OCI-LY3 (cell line): Measurements from ENCODE around the gene P2RX4.

ENCODE experiments used
- H2AFZ ChIP-seq: fragments of 200-600, 300-600 bp; shearing (Covaris generic); 2 replicates; pipeline ENCODE4 v1.6.0; 2014; ENCODE audit warnings: antibody characterized with exemption, low read depth, low read length
- H3K27ac ChIP-seq: fragments of 200-600, 300-600 bp; sonication (generic); 2 replicates; pipeline ENCODE4 v1.5.1; 2014; ENCODE audit warnings: mild to moderate bottlenecking, low read length, moderate library complexity, mixed read lengths
- H3K27me3 ChIP-seq: fragments of 200-600, 300-600 bp; sonication (generic); 2 replicates; pipeline ENCODE4 v1.6.1; 2014; ENCODE audit warnings: low read depth, low read length, mixed read lengths
- H3K36me3 ChIP-seq: fragments of 200-600, 300-600 bp; sonication (generic); replicated peaks from 2 replicates; pipeline ENCODE3; 2014; ENCODE audit warnings: low read depth, low read length, mixed read lengths
- H3K4me1 ChIP-seq: fragments of 300-600, 200-600 bp; sonication (generic); 2 replicates; pipeline ENCODE4 v1.6.1; 2014; ENCODE audit warnings: low read length, mixed read lengths
- H3K4me2 ChIP-seq: fragments of 200-600, 300-600 bp; sonication (generic); 2 replicates; pipeline ENCODE4 v1.6.1; 2014; ENCODE audit warnings: low read length, mixed read lengths
- H3K4me3 ChIP-seq: fragments of 300-600, 200-600 bp; sonication (generic); 2 replicates; pipeline ENCODE4 v1.5.1; 2014; ENCODE audit warnings: antibody characterized with exemption, mild to moderate bottlenecking, low read length, moderate library complexity
- H3K79me2 ChIP-seq: fragments of 300-600, 200-600 bp; shearing (Covaris generic); 2 replicates; pipeline ENCODE4 v1.6.1; 2014; ENCODE audit warnings: mild to moderate bottlenecking, low read length, mixed read lengths
- H3K9ac ChIP-seq: fragments of 300-600, 200-600 bp; shearing (Covaris generic); 2 replicates; pipeline ENCODE4 v1.6.0; 2014; ENCODE audit warnings: mild to moderate bottlenecking, low read length, moderate library complexity
- H3K9me3 ChIP-seq: fragments of 200-600, 300-600 bp; shearing (Covaris generic); 2 replicates; pipeline ENCODE4 v1.6.1; 2014; ENCODE audit warnings: low read length, mixed read lengths; ENCODE audit not compliant: insufficient read depth
- H4K20me1 ChIP-seq: fragments of 200-600, 300-600 bp; sonication (generic); 2 replicates; pipeline ENCODE4 v1.6.1; 2016; ENCODE audit warnings: low read length, mixed read lengths; ENCODE audit not compliant: insufficient read depth
- CTCF ChIP-seq: fragments of 200-600, 300-600 bp; sonication (generic); IDR thresholded peaks from 2 replicates; pipeline ENCODE4 v1.5.1; 2014; ENCODE audit warnings: antibody characterized with exemption, low read length, low read depth
- EZH2phosphoT487 ChIP-seq: fragments of 200-600 bp; shearing (Covaris generic); IDR thresholded peaks from 2 replicates; pipeline ENCODE4 v1.6.1; 2018; ENCODE audit warnings: antibody characterized with exemption, mixed run types, low read depth

The P2RX4 gene

GRCh38 chr12:121237415-121237814 lies 27.5 kb downstream of the P2RX4 start:
- no peak for TF ChIP-seq CTCF
- no peak for TF ChIP-seq EZH2phosphoT487

GRCh38 chr12:121238086-121238485 lies 28.2 kb downstream of the P2RX4 start:
- Histone ChIP-seq H3K9ac (no peak overlapping the region), H4K20me1 (no peaks in the 10 kb centered on the region), H3K27ac (no peak overlapping the region), H3K27me3 (no peaks in the 10 kb centered on the region), H3K4me2 (no peak overlapping the region), H2AFZ (no peak overlapping the region), H3K9me3 (no peaks in the 10 kb centered on the region), H3K36me3 (peaks cover 3% of the 10 kb centered on the region), H3K4me3 (no peak overlapping the region), H3K79me2 (no peaks in the 10 kb centered on the region), H3K4me1 (no peaks in the 10 kb centered on the region)
- TF ChIP-seq EZH2phosphoT487 (no peak), CTCF (no peak)

More at GRCh38 chr12:121237415-121237814, 27.5 kb downstream of the P2RX4 start:
- H3K27me3 ChIP-seq = no peaks in the 10 kb centered on the region
- H3K36me3 ChIP-seq = peaks cover 3% of the 10 kb centered on the region
- no peak overlapping the region for H2AFZ ChIP-seq
- H3K4me3 ChIP-seq = no peak overlapping the region
- H3K79me2 ChIP-seq = no peaks in the 10 kb centered on the region
- H3K4me2 ChIP-seq = no peak overlapping the region
- H3K27ac ChIP-seq = no peak overlapping the region
- no peaks in the 10 kb centered on the region for H4K20me1 ChIP-seq
- H3K9ac ChIP-seq = no peak overlapping the region
- no peaks in the 10 kb centered on the region for H3K9me3 ChIP-seq
- H3K4me1 ChIP-seq = no peaks in the 10 kb centered on the region

- TF ChIP-seq CTCF = no peak
- no peak for TF ChIP-seq EZH2phosphoT487
- H2AFZ ChIP-seq = no peak overlapping the region
- H4K20me1 ChIP-seq = no peaks in the 10 kb centered on the region
- H3K79me2 ChIP-seq = no peaks in the 10 kb centered on the region
- no peaks in the 10 kb centered on the region for H3K4me1 ChIP-seq
- H3K9me3 ChIP-seq = no peaks in the 10 kb centered on the region
- no peak overlapping the region for H3K9ac ChIP-seq
- no peak overlapping the region for H3K4me2 ChIP-seq
- H3K27ac ChIP-seq = no peak overlapping the region
- no peaks in the 10 kb centered on the region for H3K27me3 ChIP-seq
- H3K36me3 ChIP-seq = peaks cover 4% of the 10 kb centered on the region
- no peak overlapping the region for H3K4me3 ChIP-seq
Measured at GRCh38 chr12:121238604-121239350, 28.8 kb downstream of the P2RX4 start.

- no peaks in the 10 kb centered on the region for H3K9me3 ChIP-seq
- H3K4me1 ChIP-seq = no peaks in the 10 kb centered on the region
- no peak overlapping the region for H3K27ac ChIP-seq
- H3K27me3 ChIP-seq = no peaks in the 10 kb centered on the region
- H3K9ac ChIP-seq = no peak overlapping the region
- no peaks in the 10 kb centered on the region for H4K20me1 ChIP-seq
- peaks cover 4% of the 10 kb centered on the region for H3K36me3 ChIP-seq
- TF ChIP-seq EZH2phosphoT487 (no peak), CTCF (no peak)
- H3K4me2 ChIP-seq = no peak overlapping the region
- no peak overlapping the region for H2AFZ ChIP-seq
- H3K4me3 ChIP-seq = no peak overlapping the region
- no peaks in the 10 kb centered on the region for H3K79me2 ChIP-seq
Measured at GRCh38 chr12:121239351-121240061, 29.6 kb downstream of the P2RX4 start.
